Liver (tissue), 3 donors: Measurements from ENCODE around the gene SLC4A5.

Experiments
- CTCF ChIP-seq: fragments of 150-350 bp; IDR thresholded peaks from 2 replicates; pipeline ENCODE4 v1.5.1; 2017; ENCODE audit warnings: improper control_type of control experiment, low read depth, low read length; ENCODE audit not compliant: missing input control
- EGR1 ChIP-seq, 2 donors: IDR thresholded peaks; 2 replicates each; pipeline ENCODE4 v1.6.1; 2016 to 2018; ENCODE audit warnings: antibody characterized with exemption in 2 of 2, low read depth in 2 of 2
- GABPA ChIP-seq, 2 donors: IDR thresholded peaks in 1 of 2; conservative IDR thresholded peaks in 1 of 2; 2 replicates each; pipeline ENCODE4 v1.6.1; 2016; ENCODE audit warnings: antibody characterized with exemption in 2 of 2, mild to moderate bottlenecking in 1 of 2, moderate library complexity in 1 of 2
- RAD21 ChIP-seq, 2 donors: IDR thresholded peaks; 2 replicates each; pipeline ENCODE4 v1.6.1; 2016; ENCODE audit warnings: antibody characterized with exemption in 2 of 2, mild to moderate bottlenecking in 2 of 2
- REST ChIP-seq: IDR thresholded peaks from 2 replicates; pipeline ENCODE4 v1.6.1; 2016; ENCODE audit warnings: antibody characterized with exemption, mild to moderate bottlenecking
- SP1 ChIP-seq: IDR thresholded peaks from 2 replicates; pipeline ENCODE4 v1.6.1; 2018; ENCODE audit warnings: antibody characterized with exemption, mild to moderate bottlenecking
- TAF1 ChIP-seq: conservative IDR thresholded peaks from 2 replicates; pipeline ENCODE4 v1.6.1; 2016; ENCODE audit warnings: antibody characterized with exemption, mild to moderate bottlenecking
- YY1 ChIP-seq: IDR thresholded peaks from 2 replicates; pipeline ENCODE4 v1.6.1; 2016; ENCODE audit warnings: antibody characterized with exemption, mild to moderate bottlenecking
- ZBTB33 ChIP-seq: IDR thresholded peaks from 2 replicates; pipeline ENCODE4 v1.6.1; 2016; ENCODE audit warnings: antibody characterized with exemption
- donor health status: healthy.
- donor health status: healthy.

GRCh38 chr2:74252036-74252435, 91.2 kb downstream of the SLC4A5 start:
- TF ChIP-seq CTCF (no peak), GABPA (IDR thresholded peaks at IDR 0.05 in 1 of 2, conservative IDR thresholded peaks at IDR 0.05 in 1 of 2) (no peak), TAF1 (no peak), REST (no peak), EGR1 (IDR thresholded peaks at IDR 0.05; ENCODE audit: low read depth in 2 of 2) (no peak), ZBTB33 (no peak), RAD21 (IDR thresholded peaks at IDR 0.05) (no peak), YY1 (no peak), SP1 (no peak)
